Thoracic aorta (tissue), 2 donors: ENCODE data around the gene STAU1. TPM values are rescaled to one million over a fixed set of nuclear protein-coding genes. Genes with fewer than 3 reads are reported as not detected.

ENCODE experiments used
- ATAC-seq: fragments of 150-250 bp; one replicate; pipeline ENCODE4 v1.8.0; 2017; ENCODE audit warnings: low read depth; ENCODE audit not compliant: insufficient number of reproducible peaks, low FRiP score
- DNase-seq: peaks from one replicate; pipeline ENCODE4 v3.0.0-alpha.2; 2020; ENCODE audit warnings: low spot score
- H3K27ac ChIP-seq, 2 donors: fragments of 200-600 bp; sonication (generic); 1 replicate in 1 of 2; 2 replicates in 1 of 2; pipeline ENCODE4 v1.5.1; 2016; ENCODE audit warnings: mild to moderate bottlenecking in 2 of 2, moderate library complexity in 2 of 2
- H3K27me3 ChIP-seq: fragments of 200-600 bp; sonication (generic); replicated peaks from 2 replicates; pipeline ENCODE4 v1.6.0; 2016; ENCODE audit warnings: mild to moderate bottlenecking; ENCODE audit not compliant: insufficient read depth
- H3K36me3 ChIP-seq: fragments of 200-600 bp; sonication (generic); one replicate; pipeline ENCODE4 v1.5.1; 2016
- H3K4me1 ChIP-seq, 2 donors: fragments of 200-600 bp; sonication (generic); 1 replicate in 1 of 2; 2 replicates in 1 of 2; pipeline versions ENCODE4 v1.5.1 to v1.6.0; 2016; ENCODE audit warnings: low read depth in 2 of 2, mild to moderate bottlenecking in 1 of 2; ENCODE audit not compliant: control insufficient read depth in 1 of 2
- H3K4me3 ChIP-seq: fragments of 200-600 bp; sonication (generic); 2 replicates; pipeline ENCODE4 v1.5.1; 2016; ENCODE audit warnings: mild to moderate bottlenecking
- H3K9me3 ChIP-seq: fragments of 200-600 bp; sonication (generic); 2 replicates; pipeline ENCODE4 v1.5.1; 2016
- CTCF ChIP-seq: fragments of 200-600 bp; sonication (generic); IDR thresholded peaks from one replicate; pipeline ENCODE4 v1.5.1; 2019; ENCODE audit warnings: antibody characterized with exemption
- total RNA-seq, 2 donors: library from RNA; depleted of rRNA; stranded (reverse); fragments of >200 nt; gene quantifications; one replicate each; pipeline versions ENCODE4 v1.1.0 to v1.2.3, GENCODE V29; 2016

The STAU1 gene
- total RNA-seq, result 10 to 100 TPM; 54.0 to 94.2 TPM

- H3K27ac ChIP-seq, result peak within 1 kb of the TSS; percentile 83 to 93
- DNase-seq, result peak; percentile 70
- no peaks in the 10 kb centered on the region for H3K36me3 ChIP-seq
- peaks cover 8 to 15% of the 10 kb centered on the region in 2 donors for H3K4me1 ChIP-seq
- no peak for TF ChIP-seq CTCF
- no peaks in the 10 kb centered on the region for H3K27me3 ChIP-seq
- H3K9me3 ChIP-seq, result no peaks in the 10 kb centered on the region
- peak; percentile 87 for ATAC-seq
- H3K4me3 ChIP-seq, result peak within 1 kb of the TSS; percentile 83
Measured at GRCh38 chr20:49187851-49188641, at the start of gene STAU1. STAU1 (minus strand) TSS chr20:49188334; CDS start chr20:49166201, 22,133 bp downstream.

- peaks cover 76% of the 10 kb centered on the region for H3K36me3 ChIP-seq
- no peaks in the 10 kb centered on the region for H3K27me3 ChIP-seq
- H3K9me3 ChIP-seq, result no peaks in the 10 kb centered on the region
- DNase-seq (no peak), ATAC-seq (no peak)
- no peaks in the 10 kb centered on the region for H3K4me1 ChIP-seq
- H3K27ac ChIP-seq, result no peak overlapping the region
- no peak for TF ChIP-seq CTCF
- no peak overlapping the region for H3K4me3 ChIP-seq
Measured at GRCh38 chr20:49237531-49237930, 49.4 kb upstream of the STAU1 start.

GRCh38 chr20:49236301-49236700, 48.2 kb upstream of the STAU1 start:
- Histone ChIP-seq H3K36me3 (peaks cover 75% of the 10 kb centered on the region), H3K4me1 (no peaks in the 10 kb centered on the region), H3K27ac (no peak overlapping the region), H3K9me3 (no peaks in the 10 kb centered on the region), H3K27me3 (no peaks in the 10 kb centered on the region), H3K4me3 (no peak overlapping the region)
- ATAC-seq, result no peak
- DNase-seq, result no peak
- TF ChIP-seq CTCF, result no peak

- Histone ChIP-seq H3K27ac (no peak overlapping the region), H3K4me3 (no peak overlapping the region), H3K36me3 (peaks cover 84% of the 10 kb centered on the region), H3K4me1 (no peaks in the 10 kb centered on the region), H3K9me3 (no peaks in the 10 kb centered on the region), H3K27me3 (no peaks in the 10 kb centered on the region)
- TF ChIP-seq CTCF, result no peak
- no peak for ATAC-seq
- no peak for DNase-seq
Measured at GRCh38 chr20:49234831-49235230, 46.7 kb upstream of the STAU1 start.

- DNase-seq, result no peak
- H3K4me3 ChIP-seq, result no peak overlapping the region
- no peak for ATAC-seq
- no peak for TF ChIP-seq CTCF
- H3K36me3 ChIP-seq, result peaks cover 82% of the 10 kb centered on the region
- H3K9me3 ChIP-seq, result no peaks in the 10 kb centered on the region
- H3K27ac ChIP-seq, result no peak overlapping the region
- no peaks in the 10 kb centered on the region for H3K4me1 ChIP-seq
- H3K27me3 ChIP-seq, result no peaks in the 10 kb centered on the region
Measured at GRCh38 chr20:49233226-49233625, 45.1 kb upstream of the STAU1 start.
